Activated naive CD8-positive, alpha-beta T cell treated with anti-CD3 and anti-CD28 coated beads for 36 hours (primary cell): ENCODE measurements around the gene PTGR1. TPM values are rescaled to one million over a fixed set of nuclear protein-coding genes. Genes with fewer than 3 reads are reported as not detected.

Source experiments
- DNase-seq: peaks from one replicate; pipeline ENCODE4 v3.0.0; 2021
- H3K27ac Mint-ChIP-seq: one replicate; pipeline ENCODE4 v1.8.0; 2022; ENCODE audit warnings: mild to moderate bottlenecking, moderate library complexity, mixed read lengths
- H3K27me3 Mint-ChIP-seq: one replicate; pipeline ENCODE4 v1.8.0; 2022; ENCODE audit warnings: mild to moderate bottlenecking, mixed read lengths
- H3K36me3 Mint-ChIP-seq: one replicate; pipeline ENCODE4 v1.8.0; 2021; ENCODE audit warnings: mild to moderate bottlenecking, mixed read lengths
- H3K4me1 Mint-ChIP-seq: one replicate; pipeline ENCODE4 v1.8.0; 2021; ENCODE audit warnings: mixed read lengths
- H3K4me3 Mint-ChIP-seq: one replicate; pipeline ENCODE4 v1.8.0; 2022; ENCODE audit warnings: mild to moderate bottlenecking, moderate library complexity, mixed read lengths
- H3K9me3 Mint-ChIP-seq: one replicate; pipeline ENCODE4 v1.8.0; 2022; ENCODE audit warnings: mixed read lengths
- total RNA-seq, 2 experiments: library from RNA; stranded (reverse); gene quantifications; one replicate each; pipeline ENCODE4 v1.2.3, GENCODE V29; 2021

The PTGR1 gene
- total RNA-seq, 2 experiments from 2014 or later: 1.3 to 1.9 TPM

- H3K27ac Mint-ChIP-seq: no peak overlapping the region
- H3K27me3 Mint-ChIP-seq: peaks cover 4% of the 10 kb centered on the region
- H3K4me3 Mint-ChIP-seq: no peak overlapping the region
- peaks cover 65% of the 10 kb centered on the region for H3K36me3 Mint-ChIP-seq
- H3K9me3 Mint-ChIP-seq: peaks cover 22% of the 10 kb centered on the region
- DNase-seq: no peak
- H3K4me1 Mint-ChIP-seq: peaks cover 12% of the 10 kb centered on the region
Measured at GRCh38 chr9:111529787-111530186, 69.7 kb downstream of the PTGR1 start.

- Mint-ChIP-seq H3K4me1 (peaks cover 12% of the 10 kb centered on the region), H3K27ac (no peak overlapping the region), H3K9me3 (peaks cover 10% of the 10 kb centered on the region), H3K36me3 (peaks cover 42% of the 10 kb centered on the region), H3K27me3 (peaks cover 4% of the 10 kb centered on the region), H3K4me3 (no peak overlapping the region)
- no peak for DNase-seq
Measured at GRCh38 chr9:111527347-111527746, 72.1 kb downstream of the PTGR1 start.

GRCh38 chr9:111525056-111525977, 74.1 kb downstream of the PTGR1 start, which contains the start of gene ZNF483:
TSS of gene ZNF483 (plus strand) at chr9:111525179. CDS start at chr9:111527396, 2,217 bp downstream.
- H3K9me3 Mint-ChIP-seq: peaks cover 7% of the 10 kb centered on the region
- peaks cover 12% of the 10 kb centered on the region for H3K4me1 Mint-ChIP-seq
- peak; percentile 67 for DNase-seq
- H3K4me3 Mint-ChIP-seq: peak within 1 kb of the TSS; percentile 88
- peaks cover 4% of the 10 kb centered on the region for H3K27me3 Mint-ChIP-seq
- H3K36me3 Mint-ChIP-seq: peaks cover 24% of the 10 kb centered on the region
- H3K27ac Mint-ChIP-seq: peak within 1 kb of the TSS; percentile 86

DNA sequence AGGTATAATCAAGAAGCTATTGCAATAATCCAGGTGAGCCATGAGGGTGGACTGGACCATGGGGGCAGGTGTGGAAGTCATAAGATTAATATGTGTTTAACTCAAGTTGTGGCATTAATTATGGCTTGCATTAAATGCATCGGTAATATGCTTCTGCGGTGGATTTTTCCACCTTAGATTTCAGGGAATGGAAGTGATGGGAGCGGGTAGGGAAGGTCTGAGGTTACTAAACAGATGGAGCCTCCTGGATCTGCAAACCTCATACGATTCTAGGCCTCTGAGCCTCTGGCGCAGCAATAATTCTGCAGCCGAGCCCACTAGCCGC, 74.8 kb downstream of the PTGR1 start:
- peak overlapping the region; percentile 50 for H3K27ac Mint-ChIP-seq
- H3K4me3 Mint-ChIP-seq: peak overlapping the region; percentile 88
- peaks cover 12% of the 10 kb centered on the region for H3K4me1 Mint-ChIP-seq
- DNase-seq: no peak
- H3K9me3 Mint-ChIP-seq: peaks cover 5% of the 10 kb centered on the region
- peaks cover 4% of the 10 kb centered on the region for H3K27me3 Mint-ChIP-seq
- H3K36me3 Mint-ChIP-seq: peaks cover 18% of the 10 kb centered on the region

DNA sequence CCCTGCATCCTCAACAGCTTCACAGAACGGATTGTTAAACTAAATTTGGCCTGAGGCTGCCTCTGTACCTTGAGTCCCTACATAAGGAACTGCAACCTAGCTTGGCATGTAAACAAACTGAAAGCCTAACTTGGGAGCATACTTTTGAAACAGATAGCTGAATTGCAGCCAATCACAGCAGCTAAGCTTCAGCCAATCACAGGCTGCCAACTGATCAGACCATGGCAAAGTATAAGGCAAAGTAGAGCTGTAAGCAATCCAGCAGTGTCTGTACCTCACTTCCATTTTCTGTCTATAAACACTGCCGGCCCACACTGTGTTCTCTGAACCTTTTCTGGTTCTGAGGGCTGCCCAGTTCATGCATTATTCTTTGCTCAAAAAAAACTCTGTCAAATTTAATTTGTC, 83.4 kb downstream of the PTGR1 start:
- H3K4me1 Mint-ChIP-seq: no peaks in the 10 kb centered on the region
- no peak overlapping the region for H3K27ac Mint-ChIP-seq
- no peaks in the 10 kb centered on the region for H3K36me3 Mint-ChIP-seq
- H3K4me3 Mint-ChIP-seq: no peak overlapping the region
- peaks cover 5% of the 10 kb centered on the region for H3K27me3 Mint-ChIP-seq
- no peak for DNase-seq
- H3K9me3 Mint-ChIP-seq: peaks cover 2% of the 10 kb centered on the region

DNA sequence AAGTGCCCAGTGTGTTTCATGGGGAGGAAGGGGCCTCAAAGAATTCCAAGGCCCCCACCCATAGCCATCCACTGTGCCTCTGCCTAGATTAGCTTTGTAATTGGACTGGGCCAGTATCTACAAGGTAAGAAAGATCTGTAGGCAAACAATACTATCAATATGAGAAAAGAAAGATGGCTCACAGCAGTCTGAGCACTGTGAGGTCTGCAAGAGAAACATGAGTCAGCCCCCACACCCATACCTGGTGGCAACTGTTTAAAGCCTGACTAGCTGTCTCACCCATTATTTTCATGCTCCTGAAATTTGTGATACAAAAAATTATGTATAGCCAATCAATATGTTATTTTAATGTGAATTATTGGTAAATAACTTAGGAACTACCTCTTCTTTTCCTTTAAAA, 84.5 kb downstream of the PTGR1 start:
- peaks cover 5% of the 10 kb centered on the region for H3K27me3 Mint-ChIP-seq
- no peaks in the 10 kb centered on the region for H3K36me3 Mint-ChIP-seq
- no peaks in the 10 kb centered on the region for H3K4me1 Mint-ChIP-seq
- H3K27ac Mint-ChIP-seq: no peak overlapping the region
- H3K9me3 Mint-ChIP-seq: peaks cover 7% of the 10 kb centered on the region
- no peak overlapping the region for H3K4me3 Mint-ChIP-seq
- DNase-seq: no peak

Other genes with a start within 250 kb of the PTGR1 start
- 10 to 100 TPM; 77.4 to 82.6 TPM for gene ECPAS, start 115.3 kb downstream of the PTGR1 start, total RNA-seq
- 1 to 10 TPM; 1.5 to 2.3 TPM for gene ZNF483, start 74.5 kb downstream of the PTGR1 start, total RNA-seq
- 1 to 10 TPM; 6.4 to 6.5 TPM for gene DNAJC25, start 31.7 kb upstream of the PTGR1 start, total RNA-seq
- 10 to 100 TPM; 25.4 to 26.0 TPM for gene GNG10, start 62.0 kb upstream of the PTGR1 start, total RNA-seq
- not detected for gene SHOC1, start 195.3 kb upstream of the PTGR1 start, total RNA-seq